Measurements from ENCODE around the gene SOBP.

GRCh38 chr6:107709341-107709740 lies 219.4 kb downstream of the SOBP start:
- no peak for TF ChIP-seq POLR2A (IDR thresholded peaks at IDR 0.05)
- TF ChIP-seq CTCF (IDR thresholded peaks at IDR 0.05 in 4 of 5, conservative IDR thresholded peaks at IDR 0.05 in 1 of 5): no peak

Data from gastrocnemius medialis (tissue), 4 donors.